Measurements from ENCODE around the gene MBD4. TPM values are rescaled to one million over a fixed set of nuclear protein-coding genes. Genes with fewer than 3 reads are reported as not detected.

The MBD4 gene
- total RNA-seq, 1 experiment from 2014 or later = 36.9 TPM

DNA sequence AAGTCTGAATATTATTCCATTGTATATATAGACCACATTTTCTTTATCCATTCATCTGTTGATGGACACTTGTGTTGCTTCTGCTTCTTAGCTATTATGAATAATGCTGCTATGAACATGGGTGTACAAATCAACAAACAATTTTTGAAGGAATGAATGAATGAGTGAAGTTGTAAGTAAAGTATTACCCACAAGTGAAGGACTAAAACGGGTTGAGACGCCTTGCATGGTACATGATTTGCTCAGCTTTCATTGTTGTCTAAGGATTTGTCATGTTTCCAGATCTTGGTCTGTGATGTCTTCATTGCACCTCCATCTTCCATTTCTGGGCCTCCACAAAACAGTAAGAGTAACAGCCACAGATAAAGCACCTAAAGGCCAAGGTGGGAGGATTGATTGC, 20.8 kb upstream of the MBD4 start:
- H3K4me1 Mint-ChIP-seq = no peaks in the 10 kb centered on the region
- H3K4me3 Mint-ChIP-seq = no peak overlapping the region
- POLR2A ChIA-PET = no interaction called here
- H3K27ac Mint-ChIP-seq = no peak overlapping the region
- DNase-seq (ENCODE audit: low spot score) = no peak
- no peaks in the 10 kb centered on the region for H3K27me3 Mint-ChIP-seq (ENCODE audit: low read depth)
- peaks cover 3% of the 10 kb centered on the region for H3K36me3 Mint-ChIP-seq
- TF ChIP-seq SP1 (CRISPR knock-in tag; conservative IDR thresholded peaks at IDR 0.05) (no peak), ESRRA (CRISPR knock-in tag; IDR thresholded peaks at IDR 0.05; ENCODE audit: borderline replicate concordance) (no peak)
- TF ChIP-seq, protein P1, sequence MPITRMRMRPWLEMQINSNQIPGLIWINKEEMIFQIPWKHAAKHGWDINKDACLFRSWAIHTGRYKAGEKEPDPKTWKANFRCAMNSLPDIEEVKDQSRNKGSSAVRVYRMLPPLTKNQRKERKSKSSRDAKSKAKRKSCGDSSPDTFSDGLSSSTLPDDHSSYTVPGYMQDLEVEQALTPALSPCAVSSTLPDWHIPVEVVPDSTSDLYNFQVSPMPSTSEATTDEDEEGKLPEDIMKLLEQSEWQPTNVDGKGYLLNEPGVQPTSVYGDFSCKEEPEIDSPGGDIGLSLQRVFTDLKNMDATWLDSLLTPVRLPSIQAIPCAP (CRISPR knock-in tag; IDR thresholded peaks at IDR 0.05) = no peak
- TF ChIP-seq, protein P2, sequence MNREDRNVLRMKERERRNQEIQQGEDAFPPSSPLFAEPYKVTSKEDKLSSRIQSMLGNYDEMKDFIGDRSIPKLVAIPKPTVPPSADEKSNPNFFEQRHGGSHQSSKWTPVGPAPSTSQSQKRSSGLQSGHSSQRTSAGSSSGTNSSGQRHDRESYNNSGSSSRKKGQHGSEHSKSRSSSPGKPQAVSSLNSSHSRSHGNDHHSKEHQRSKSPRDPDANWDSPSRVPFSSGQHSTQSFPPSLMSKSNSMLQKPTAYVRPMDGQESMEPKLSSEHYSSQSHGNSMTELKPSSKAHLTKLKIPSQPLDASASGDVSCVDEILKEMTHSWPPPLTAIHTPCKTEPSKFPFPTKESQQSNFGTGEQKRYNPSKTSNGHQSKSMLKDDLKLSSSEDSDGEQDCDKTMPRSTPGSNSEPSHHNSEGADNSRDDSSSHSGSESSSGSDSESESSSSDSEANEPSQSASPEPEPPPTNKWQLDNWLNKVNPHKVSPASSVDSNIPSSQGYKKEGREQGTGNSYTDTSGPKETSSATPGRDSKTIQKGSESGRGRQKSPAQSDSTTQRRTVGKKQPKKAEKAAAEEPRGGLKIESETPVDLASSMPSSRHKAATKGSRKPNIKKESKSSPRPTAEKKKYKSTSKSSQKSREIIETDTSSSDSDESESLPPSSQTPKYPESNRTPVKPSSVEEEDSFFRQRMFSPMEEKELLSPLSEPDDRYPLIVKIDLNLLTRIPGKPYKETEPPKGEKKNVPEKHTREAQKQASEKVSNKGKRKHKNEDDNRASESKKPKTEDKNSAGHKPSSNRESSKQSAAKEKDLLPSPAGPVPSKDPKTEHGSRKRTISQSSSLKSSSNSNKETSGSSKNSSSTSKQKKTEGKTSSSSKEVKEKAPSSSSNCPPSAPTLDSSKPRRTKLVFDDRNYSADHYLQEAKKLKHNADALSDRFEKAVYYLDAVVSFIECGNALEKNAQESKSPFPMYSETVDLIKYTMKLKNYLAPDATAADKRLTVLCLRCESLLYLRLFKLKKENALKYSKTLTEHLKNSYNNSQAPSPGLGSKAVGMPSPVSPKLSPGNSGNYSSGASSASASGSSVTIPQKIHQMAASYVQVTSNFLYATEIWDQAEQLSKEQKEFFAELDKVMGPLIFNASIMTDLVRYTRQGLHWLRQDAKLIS (CRISPR knock-in tag; IDR thresholded peaks at IDR 0.05; ENCODE audit: borderline replicate concordance) = no peak
- TF ChIP-seq, protein P3, sequence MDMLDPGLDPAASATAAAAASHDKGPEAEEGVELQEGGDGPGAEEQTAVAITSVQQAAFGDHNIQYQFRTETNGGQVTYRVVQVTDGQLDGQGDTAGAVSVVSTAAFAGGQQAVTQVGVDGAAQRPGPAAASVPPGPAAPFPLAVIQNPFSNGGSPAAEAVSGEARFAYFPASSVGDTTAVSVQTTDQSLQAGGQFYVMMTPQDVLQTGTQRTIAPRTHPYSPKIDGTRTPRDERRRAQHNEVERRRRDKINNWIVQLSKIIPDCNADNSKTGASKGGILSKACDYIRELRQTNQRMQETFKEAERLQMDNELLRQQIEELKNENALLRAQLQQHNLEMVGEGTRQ (CRISPR knock-in tag; IDR thresholded peaks at IDR 0.05) = no peak
- ATAC-seq = no peak
- H3K9me3 Mint-ChIP-seq = no peaks in the 10 kb centered on the region
- CTCF ChIA-PET = no interaction called here

DNA sequence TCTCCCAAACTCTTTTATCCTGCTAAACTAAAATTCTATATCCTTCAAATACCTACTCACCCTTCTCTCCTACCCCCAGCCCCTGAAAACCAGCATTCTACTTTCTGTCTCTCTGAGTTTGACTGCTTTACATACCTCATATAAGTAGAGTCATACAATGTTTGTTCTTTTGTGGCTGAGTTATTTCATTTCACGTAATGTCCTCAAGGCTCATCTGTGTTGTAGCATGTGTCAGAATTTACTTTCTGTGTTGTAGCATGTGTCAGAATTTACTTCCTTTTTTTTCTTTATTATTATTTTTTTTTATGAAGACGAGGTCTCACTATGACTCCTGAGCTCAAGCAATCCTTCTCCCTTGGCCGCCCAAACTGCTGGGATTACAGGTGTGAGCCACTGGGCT, 20.4 kb upstream of the MBD4 start:
- POLR2A ChIA-PET = no interaction called here
- TF ChIP-seq, protein P4, sequence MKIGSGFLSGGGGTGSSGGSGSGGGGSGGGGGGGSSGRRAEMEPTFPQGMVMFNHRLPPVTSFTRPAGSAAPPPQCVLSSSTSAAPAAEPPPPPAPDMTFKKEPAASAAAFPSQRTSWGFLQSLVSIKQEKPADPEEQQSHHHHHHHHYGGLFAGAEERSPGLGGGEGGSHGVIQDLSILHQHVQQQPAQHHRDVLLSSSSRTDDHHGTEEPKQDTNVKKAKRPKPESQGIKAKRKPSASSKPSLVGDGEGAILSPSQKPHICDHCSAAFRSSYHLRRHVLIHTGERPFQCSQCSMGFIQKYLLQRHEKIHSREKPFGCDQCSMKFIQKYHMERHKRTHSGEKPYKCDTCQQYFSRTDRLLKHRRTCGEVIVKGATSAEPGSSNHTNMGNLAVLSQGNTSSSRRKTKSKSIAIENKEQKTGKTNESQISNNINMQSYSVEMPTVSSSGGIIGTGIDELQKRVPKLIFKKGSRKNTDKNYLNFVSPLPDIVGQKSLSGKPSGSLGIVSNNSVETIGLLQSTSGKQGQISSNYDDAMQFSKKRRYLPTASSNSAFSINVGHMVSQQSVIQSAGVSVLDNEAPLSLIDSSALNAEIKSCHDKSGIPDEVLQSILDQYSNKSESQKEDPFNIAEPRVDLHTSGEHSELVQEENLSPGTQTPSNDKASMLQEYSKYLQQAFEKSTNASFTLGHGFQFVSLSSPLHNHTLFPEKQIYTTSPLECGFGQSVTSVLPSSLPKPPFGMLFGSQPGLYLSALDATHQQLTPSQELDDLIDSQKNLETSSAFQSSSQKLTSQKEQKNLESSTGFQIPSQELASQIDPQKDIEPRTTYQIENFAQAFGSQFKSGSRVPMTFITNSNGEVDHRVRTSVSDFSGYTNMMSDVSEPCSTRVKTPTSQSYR (CRISPR knock-in tag; IDR thresholded peaks at IDR 0.05) = no peak
- TF ChIP-seq MXD4 (CRISPR knock-in tag; IDR thresholded peaks at IDR 0.05; ENCODE audit: borderline replicate concordance) (no peak), GTF2I (CRISPR knock-in tag; conservative IDR thresholded peaks at IDR 0.05) (no peak), TCF7 (CRISPR knock-in tag; IDR thresholded peaks at IDR 0.05; ENCODE audit: low read depth) (no peak), ZNF232 (CRISPR knock-in tag; IDR thresholded peaks at IDR 0.05) (no peak), ZNF121 (CRISPR knock-in tag; IDR thresholded peaks at IDR 0.05) (no peak), EMX1 (CRISPR knock-in tag; IDR thresholded peaks at IDR 0.05) (no peak), PRRX2 (CRISPR knock-in tag; IDR thresholded peaks at IDR 0.05) (no peak), MYBL2 (CRISPR knock-in tag; IDR thresholded peaks at IDR 0.05) (no peak), ZNF263 (CRISPR knock-in tag; IDR thresholded peaks at IDR 0.05; ENCODE audit: low read depth) (no peak)
- TF ChIP-seq, protein P5, sequence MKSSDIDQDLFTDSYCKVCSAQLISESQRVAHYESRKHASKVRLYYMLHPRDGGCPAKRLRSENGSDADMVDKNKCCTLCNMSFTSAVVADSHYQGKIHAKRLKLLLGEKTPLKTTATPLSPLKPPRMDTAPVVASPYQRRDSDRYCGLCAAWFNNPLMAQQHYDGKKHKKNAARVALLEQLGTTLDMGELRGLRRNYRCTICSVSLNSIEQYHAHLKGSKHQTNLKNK (CRISPR knock-in tag; IDR thresholded peaks at IDR 0.05) = no peak
- TF ChIP-seq, protein P1 (CRISPR knock-in tag; IDR thresholded peaks at IDR 0.05) = no peak
- TF ChIP-seq, protein P6, sequence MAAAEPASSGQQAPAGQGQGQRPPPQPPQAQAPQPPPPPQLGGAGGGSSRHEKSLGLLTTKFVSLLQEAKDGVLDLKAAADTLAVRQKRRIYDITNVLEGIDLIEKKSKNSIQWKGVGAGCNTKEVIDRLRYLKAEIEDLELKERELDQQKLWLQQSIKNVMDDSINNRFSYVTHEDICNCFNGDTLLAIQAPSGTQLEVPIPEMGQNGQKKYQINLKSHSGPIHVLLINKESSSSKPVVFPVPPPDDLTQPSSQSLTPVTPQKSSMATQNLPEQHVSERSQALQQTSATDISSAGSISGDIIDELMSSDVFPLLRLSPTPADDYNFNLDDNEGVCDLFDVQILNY (CRISPR knock-in tag; IDR thresholded peaks at IDR 0.05) = no peak
- CTCF ChIA-PET = no interaction called here
- Mint-ChIP-seq H3K4me1 (no peaks in the 10 kb centered on the region), H3K27me3 (ENCODE audit: low read depth) (no peaks in the 10 kb centered on the region), H3K36me3 (peaks cover 3% of the 10 kb centered on the region), H3K9me3 (no peaks in the 10 kb centered on the region), H3K27ac (no peak overlapping the region), H3K4me3 (no peak overlapping the region)
- ATAC-seq (no peak), DNase-seq (ENCODE audit: low spot score) (no peak)
